Measurements from ENCODE around the gene KAT2B. TPM values are rescaled to one million over a fixed set of nuclear protein-coding genes. Genes with fewer than 3 reads are reported as not detected.

The KAT2B gene
- total RNA-seq, 4 donors from 2014 or later: 30.8 to 57.3 (median 44.0) TPM

DNA sequence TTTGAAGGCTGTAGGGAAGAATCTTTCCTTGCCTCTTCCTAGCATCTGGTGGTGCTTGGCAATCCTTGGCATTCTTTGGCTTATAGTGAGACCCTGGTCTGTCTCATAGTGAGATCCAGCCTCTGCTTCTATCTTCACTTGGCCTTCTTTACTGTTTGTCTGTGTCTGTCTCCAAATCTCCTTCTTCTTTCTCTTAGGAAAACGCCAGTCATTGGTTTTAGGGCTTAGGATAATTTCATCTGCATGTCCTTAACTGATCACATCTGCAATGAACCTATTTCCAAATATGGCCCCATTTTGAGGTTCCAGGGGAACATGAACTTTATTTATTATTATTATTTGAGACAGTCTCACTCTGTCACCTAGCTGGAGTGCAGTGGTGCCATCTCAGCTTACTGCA is 25.8 kb downstream of the KAT2B start:
- WGBS, 2 donors (ENCODE audit: low coverage in 1 of 2): 43 to 86% methylated on average over 1 of the region's 1 CpG
- TF ChIP-seq, protein P1, sequence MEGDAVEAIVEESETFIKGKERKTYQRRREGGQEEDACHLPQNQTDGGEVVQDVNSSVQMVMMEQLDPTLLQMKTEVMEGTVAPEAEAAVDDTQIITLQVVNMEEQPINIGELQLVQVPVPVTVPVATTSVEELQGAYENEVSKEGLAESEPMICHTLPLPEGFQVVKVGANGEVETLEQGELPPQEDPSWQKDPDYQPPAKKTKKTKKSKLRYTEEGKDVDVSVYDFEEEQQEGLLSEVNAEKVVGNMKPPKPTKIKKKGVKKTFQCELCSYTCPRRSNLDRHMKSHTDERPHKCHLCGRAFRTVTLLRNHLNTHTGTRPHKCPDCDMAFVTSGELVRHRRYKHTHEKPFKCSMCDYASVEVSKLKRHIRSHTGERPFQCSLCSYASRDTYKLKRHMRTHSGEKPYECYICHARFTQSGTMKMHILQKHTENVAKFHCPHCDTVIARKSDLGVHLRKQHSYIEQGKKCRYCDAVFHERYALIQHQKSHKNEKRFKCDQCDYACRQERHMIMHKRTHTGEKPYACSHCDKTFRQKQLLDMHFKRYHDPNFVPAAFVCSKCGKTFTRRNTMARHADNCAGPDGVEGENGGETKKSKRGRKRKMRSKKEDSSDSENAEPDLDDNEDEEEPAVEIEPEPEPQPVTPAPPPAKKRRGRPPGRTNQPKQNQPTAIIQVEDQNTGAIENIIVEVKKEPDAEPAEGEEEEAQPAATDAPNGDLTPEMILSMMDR (IDR thresholded peaks at IDR 0.05): no peak
- TF ChIP-seq EP300 (IDR thresholded peaks at IDR 0.05): no peak
- no peak for TF ChIP-seq POLR2A (IDR thresholded peaks at IDR 0.05)
- no peak for TF ChIP-seq POLR2AphosphoS5 (IDR thresholded peaks at IDR 0.05)
- ATAC-seq: no peak
- Histone ChIP-seq H3K4me1 (peaks cover 3 to 54% (median 7%) of the 10 kb centered on the region in 3 donors), H3K36me3 (no peaks in the 10 kb centered on the region), H3K27me3 (no peaks in the 10 kb centered on the region), H3K4me3 (no peak overlapping the region), H3K9me3 (no peaks in the 10 kb centered on the region), H3K27ac (peak overlapping the region in 1 of 4 donors; percentile 32)

DNA sequence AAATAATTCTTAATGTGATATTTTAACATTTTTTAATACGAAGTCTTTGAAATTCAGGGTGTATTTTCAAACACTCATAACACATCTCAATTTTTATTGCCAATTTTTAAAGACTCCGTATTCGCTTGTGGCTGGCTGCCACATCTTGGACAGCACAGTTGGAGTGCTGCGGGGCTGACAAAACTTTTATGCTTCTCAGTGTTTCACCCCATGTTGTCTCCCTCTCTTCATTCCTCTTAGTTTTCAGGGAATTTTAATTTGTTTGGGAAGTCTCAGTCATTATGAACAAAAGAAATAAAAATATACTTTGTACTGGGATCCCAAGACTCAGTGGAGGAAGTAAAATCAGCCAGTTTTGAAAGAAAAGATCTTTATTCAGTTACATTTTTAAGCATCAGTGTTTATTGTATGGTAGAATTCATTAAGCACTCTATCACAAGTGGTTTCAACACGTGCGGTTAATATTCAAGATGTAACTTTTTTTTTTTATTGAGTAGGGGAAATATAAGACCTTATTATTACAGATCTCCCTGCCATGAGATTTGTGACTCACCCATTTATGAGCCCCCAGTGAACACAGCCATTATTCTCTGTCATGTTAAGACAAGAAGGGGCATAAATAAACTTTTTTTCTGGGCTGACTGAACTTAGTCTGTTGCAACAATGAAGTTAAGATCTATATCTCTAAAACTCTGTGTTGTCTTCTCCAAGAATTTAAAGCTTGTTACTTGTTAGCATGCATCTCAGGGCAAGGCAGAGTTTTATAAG is 26.8 kb downstream of the KAT2B start:
- 25 to 36% methylated on average over 6 of the region's 6 CpGs for WGBS, 2 donors (ENCODE audit: low coverage in 1 of 2)
- Histone ChIP-seq H3K27me3 (no peaks in the 10 kb centered on the region), H3K4me1 (peaks cover 3 to 58% (median 7%) of the 10 kb centered on the region in 3 donors), H3K27ac (peak overlapping the region in 2 of 4 donors; percentile 28 to 47), H3K36me3 (peaks cover 0 to 5% of the 10 kb centered on the region in 2 donors), H3K4me3 (no peak overlapping the region), H3K9me3 (no peaks in the 10 kb centered on the region)
- no peak for ATAC-seq
- TF ChIP-seq POLR2A (IDR thresholded peaks at IDR 0.05) (no peak), POLR2AphosphoS5 (IDR thresholded peaks at IDR 0.05) (no peak), EP300 (IDR thresholded peaks at IDR 0.05) (no peak)
- TF ChIP-seq, protein P1 (IDR thresholded peaks at IDR 0.05): no peak

DNA sequence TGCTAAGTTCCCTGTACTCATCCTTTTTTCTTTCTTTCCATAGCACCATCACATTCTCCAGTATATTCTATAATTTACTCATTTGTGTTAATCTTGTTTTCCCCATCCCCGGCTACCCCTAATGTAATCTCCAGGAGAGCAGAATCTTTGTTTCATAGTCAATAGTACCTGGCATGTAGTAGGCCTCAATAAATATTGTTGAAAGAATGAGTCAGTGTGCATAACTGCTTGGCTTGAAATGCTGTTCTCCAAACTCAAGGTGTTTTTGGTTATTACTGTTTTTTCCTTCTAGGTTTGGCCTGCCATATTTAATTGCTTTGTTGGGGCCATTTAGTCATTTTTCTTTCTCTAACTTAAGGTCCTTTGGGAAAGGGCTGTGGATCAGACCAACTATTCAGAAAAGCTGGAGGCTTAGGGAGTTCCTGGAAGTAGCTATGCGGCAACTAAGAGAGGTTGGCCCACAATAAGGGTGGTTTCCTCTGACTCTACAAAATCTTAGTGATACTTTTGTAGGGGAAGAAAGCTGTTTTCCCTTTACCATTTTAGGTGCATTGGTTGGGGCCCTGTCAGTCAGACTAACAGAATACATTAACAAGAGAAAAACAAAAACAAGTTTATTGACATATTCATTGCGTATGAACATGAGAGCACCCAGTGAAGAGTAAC is 28.4 kb downstream of the KAT2B start:
- no peak for ATAC-seq
- Histone ChIP-seq H3K4me3 (no peak overlapping the region), H3K27me3 (no peaks in the 10 kb centered on the region), H3K36me3 (peaks cover 0 to 17% of the 10 kb centered on the region in 2 donors), H3K9me3 (no peaks in the 10 kb centered on the region), H3K27ac (no peak overlapping the region), H3K4me1 (peaks cover 3 to 49% (median 7%) of the 10 kb centered on the region in 3 donors)
- 59 to 62% methylated on average over 3 of the region's 3 CpGs for WGBS, 2 donors (ENCODE audit: low coverage in 1 of 2)
- TF ChIP-seq, protein P1 (IDR thresholded peaks at IDR 0.05): no peak
- TF ChIP-seq POLR2AphosphoS5 (IDR thresholded peaks at IDR 0.05) (no peak), POLR2A (IDR thresholded peaks at IDR 0.05) (no peak), EP300 (IDR thresholded peaks at IDR 0.05) (no peak)

DNA sequence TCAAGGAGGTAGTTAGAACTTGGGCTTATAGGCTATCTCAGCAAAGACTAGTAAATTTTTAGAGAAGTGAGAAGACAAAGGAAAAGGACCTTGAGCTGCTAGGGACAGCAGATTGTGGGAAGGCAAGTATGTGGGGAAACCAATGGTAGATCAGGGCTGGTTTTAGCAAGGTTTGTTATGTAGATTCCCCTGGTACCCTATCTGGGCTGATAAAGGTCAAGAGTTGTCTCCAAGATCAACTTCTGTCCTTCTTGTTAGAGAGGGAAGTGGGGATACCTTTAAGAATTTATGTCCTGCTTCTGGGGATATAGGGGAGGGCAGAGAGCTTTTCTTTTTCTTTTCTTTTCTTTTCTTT is 28.9 kb downstream of the KAT2B start:
- H3K27me3 ChIP-seq: no peaks in the 10 kb centered on the region

More for the DNA sequence above, 28.9 kb downstream of the KAT2B start:
- TF ChIP-seq, protein P1 (IDR thresholded peaks at IDR 0.05): no peak
- TF ChIP-seq EP300 (IDR thresholded peaks at IDR 0.05) (no peak), POLR2AphosphoS5 (IDR thresholded peaks at IDR 0.05) (no peak), POLR2A (IDR thresholded peaks at IDR 0.05) (no peak)
- no peak for ATAC-seq
- Histone ChIP-seq H3K36me3 (peaks cover 0 to 17% of the 10 kb centered on the region in 2 donors), H3K4me3 (no peak overlapping the region), H3K27ac (no peak overlapping the region), H3K9me3 (no peaks in the 10 kb centered on the region), H3K4me1 (peaks cover 3 to 52% (median 7%) of the 10 kb centered on the region in 3 donors)

Data from gastroesophageal sphincter (tissue), 4 donors.